Measurements from ENCODE around the gene PDZRN4. TPM values are rescaled to one million over a fixed set of nuclear protein-coding genes. Genes with fewer than 3 reads are reported as not detected.

Gene PDZRN4
- total RNA-seq, 1 experiment from 2014 or later: not detected

DNA sequence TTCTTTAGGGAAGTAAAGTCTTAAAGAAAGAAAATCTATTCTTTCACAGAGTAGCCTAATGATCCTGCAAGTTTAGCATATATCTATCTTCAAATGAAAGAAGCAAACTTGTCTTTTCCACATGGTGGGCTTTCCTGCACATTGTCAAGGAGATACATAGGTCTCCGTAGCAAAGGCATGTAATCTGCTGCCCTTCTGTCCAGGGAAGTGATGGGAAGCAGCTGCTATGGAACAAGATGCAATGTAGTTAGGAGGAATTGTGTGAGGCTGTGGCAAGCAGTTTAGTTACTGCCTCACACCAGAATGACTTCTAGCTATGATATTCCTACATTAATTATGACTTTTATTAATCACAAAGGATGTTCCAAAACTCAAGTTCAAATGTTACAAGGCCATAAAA lies 174.4 kb downstream of the PDZRN4 start:
- intact Hi-C loops (cut with micrococcal nuclease; ENCODE audit: unreplicated experiment): no loop called here
- H3K4me3 Mint-ChIP-seq (ENCODE audit: unreplicated experiment): no peak overlapping the region
- POLR2A ChIA-PET: no interaction called here

GRCh38 chr12:41362931-41363330 lies 174.8 kb downstream of the PDZRN4 start:
- no peak for DNase-seq
- H3K9me3 ChIP-seq: no peaks in the 10 kb centered on the region
- no peaks in the 10 kb centered on the region for H3K27me3 ChIP-seq (replicated peaks; ENCODE audit: control insufficient read depth, insufficient read depth, low read length)
- no peaks in the 10 kb centered on the region for H3K27me3 Mint-ChIP-seq (ENCODE audit: insufficient read depth, unreplicated experiment)
- no peaks in the 10 kb centered on the region for H3K9me3 Mint-ChIP-seq (ENCODE audit: unreplicated experiment)
- ChIA-PET CTCF (no interaction called here), POLR2A (no interaction called here)
- no peak overlapping the region for H3K4me3 Mint-ChIP-seq (ENCODE audit: unreplicated experiment)
- H3K4me1 ChIP-seq: no peaks in the 10 kb centered on the region
- no peak overlapping the region for H3K4me3 ChIP-seq (ENCODE audit: low read depth, low read length)
- H3K27ac Mint-ChIP-seq (ENCODE audit: unreplicated experiment): no peak overlapping the region
- intact Hi-C loops (cut with micrococcal nuclease; ENCODE audit: unreplicated experiment): no loop called here
- TF ChIP-seq, protein P1, sequence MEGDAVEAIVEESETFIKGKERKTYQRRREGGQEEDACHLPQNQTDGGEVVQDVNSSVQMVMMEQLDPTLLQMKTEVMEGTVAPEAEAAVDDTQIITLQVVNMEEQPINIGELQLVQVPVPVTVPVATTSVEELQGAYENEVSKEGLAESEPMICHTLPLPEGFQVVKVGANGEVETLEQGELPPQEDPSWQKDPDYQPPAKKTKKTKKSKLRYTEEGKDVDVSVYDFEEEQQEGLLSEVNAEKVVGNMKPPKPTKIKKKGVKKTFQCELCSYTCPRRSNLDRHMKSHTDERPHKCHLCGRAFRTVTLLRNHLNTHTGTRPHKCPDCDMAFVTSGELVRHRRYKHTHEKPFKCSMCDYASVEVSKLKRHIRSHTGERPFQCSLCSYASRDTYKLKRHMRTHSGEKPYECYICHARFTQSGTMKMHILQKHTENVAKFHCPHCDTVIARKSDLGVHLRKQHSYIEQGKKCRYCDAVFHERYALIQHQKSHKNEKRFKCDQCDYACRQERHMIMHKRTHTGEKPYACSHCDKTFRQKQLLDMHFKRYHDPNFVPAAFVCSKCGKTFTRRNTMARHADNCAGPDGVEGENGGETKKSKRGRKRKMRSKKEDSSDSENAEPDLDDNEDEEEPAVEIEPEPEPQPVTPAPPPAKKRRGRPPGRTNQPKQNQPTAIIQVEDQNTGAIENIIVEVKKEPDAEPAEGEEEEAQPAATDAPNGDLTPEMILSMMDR (IDR thresholded peaks at IDR 0.05; ENCODE audit: insufficient read depth in 1 of 2, low read depth in 1 of 2, low read length in 1 of 2, severe bottlenecking in 1 of 2, unreplicated experiment in 1 of 2): no peak
- no peaks in the 10 kb centered on the region for H3K4me1 Mint-ChIP-seq (ENCODE audit: low read depth, unreplicated experiment)
- H3K36me3 Mint-ChIP-seq (ENCODE audit: insufficient read depth, unreplicated experiment): no peaks in the 10 kb centered on the region
- no TSS peak for BruUV-seq (replicated peaks)
- no peaks in the 10 kb centered on the region for H3K36me3 ChIP-seq (ENCODE audit: control insufficient read depth, insufficient read depth, low read length)

More for the DNA sequence above, 174.4 kb downstream of the PDZRN4 start:
- no peak for DNase-seq
- H3K9me3 Mint-ChIP-seq (ENCODE audit: unreplicated experiment): no peaks in the 10 kb centered on the region
- H3K27me3 Mint-ChIP-seq (ENCODE audit: insufficient read depth, unreplicated experiment): no peaks in the 10 kb centered on the region
- no peak overlapping the region for H3K27ac Mint-ChIP-seq (ENCODE audit: unreplicated experiment)
- BruUV-seq (replicated peaks): no TSS peak
- no peak overlapping the region for H3K4me3 ChIP-seq (ENCODE audit: low read depth, low read length)
- no peaks in the 10 kb centered on the region for H3K27me3 ChIP-seq (replicated peaks; ENCODE audit: control insufficient read depth, insufficient read depth, low read length)
- CTCF ChIA-PET: no interaction called here
- no peaks in the 10 kb centered on the region for H3K36me3 ChIP-seq (ENCODE audit: control insufficient read depth, insufficient read depth, low read length)
- no peaks in the 10 kb centered on the region for H3K4me1 Mint-ChIP-seq (ENCODE audit: low read depth, unreplicated experiment)
- H3K4me1 ChIP-seq: no peaks in the 10 kb centered on the region
- H3K36me3 Mint-ChIP-seq (ENCODE audit: insufficient read depth, unreplicated experiment): no peaks in the 10 kb centered on the region
- H3K9me3 ChIP-seq: no peaks in the 10 kb centered on the region
- TF ChIP-seq, protein P1 (IDR thresholded peaks at IDR 0.05; ENCODE audit: insufficient read depth in 1 of 2, low read depth in 1 of 2, low read length in 1 of 2, severe bottlenecking in 1 of 2, unreplicated experiment in 1 of 2): no peak

- Mint-ChIP-seq H3K4me3 (ENCODE audit: unreplicated experiment) (no peak overlapping the region), H3K9me3 (ENCODE audit: unreplicated experiment) (no peaks in the 10 kb centered on the region), H3K27ac (ENCODE audit: unreplicated experiment) (no peak overlapping the region), H3K27me3 (ENCODE audit: insufficient read depth, unreplicated experiment) (no peaks in the 10 kb centered on the region), H3K36me3 (ENCODE audit: insufficient read depth, unreplicated experiment) (no peaks in the 10 kb centered on the region), H3K4me1 (ENCODE audit: low read depth, unreplicated experiment) (no peaks in the 10 kb centered on the region)
- intact Hi-C loops (cut with micrococcal nuclease; ENCODE audit: unreplicated experiment): no loop called here
- ChIA-PET POLR2A (no interaction called here), CTCF (no interaction called here)
- no peaks in the 10 kb centered on the region for H3K27me3 ChIP-seq (replicated peaks; ENCODE audit: control insufficient read depth, insufficient read depth, low read length)
- TF ChIP-seq, protein P1 (IDR thresholded peaks at IDR 0.05; ENCODE audit: insufficient read depth in 1 of 2, low read depth in 1 of 2, low read length in 1 of 2, severe bottlenecking in 1 of 2, unreplicated experiment in 1 of 2): no peak
- no TSS peak for BruUV-seq (replicated peaks)
- H3K4me1 ChIP-seq: no peaks in the 10 kb centered on the region
- H3K9me3 ChIP-seq: no peaks in the 10 kb centered on the region
- no peaks in the 10 kb centered on the region for H3K36me3 ChIP-seq (ENCODE audit: control insufficient read depth, insufficient read depth, low read length)
- DNase-seq: no peak
- H3K4me3 ChIP-seq (ENCODE audit: low read depth, low read length): no peak overlapping the region
Observed at GRCh38 chr12:41364211-41364610, 176.1 kb downstream of the PDZRN4 start.

Measured in Caco-2 (cell line).